ENCODE data around the gene VSTM4. TPM values are rescaled to one million over a fixed set of nuclear protein-coding genes. Genes with fewer than 3 reads are reported as not detected.
A peak's percentile ranks its signal among the peaks of the same experiment; 100 is the strongest.

The VSTM4 gene
- total and polyA plus RNA-seq, 9 donors = 35.5 to 59.5 (median 46.7) TPM

DNA sequence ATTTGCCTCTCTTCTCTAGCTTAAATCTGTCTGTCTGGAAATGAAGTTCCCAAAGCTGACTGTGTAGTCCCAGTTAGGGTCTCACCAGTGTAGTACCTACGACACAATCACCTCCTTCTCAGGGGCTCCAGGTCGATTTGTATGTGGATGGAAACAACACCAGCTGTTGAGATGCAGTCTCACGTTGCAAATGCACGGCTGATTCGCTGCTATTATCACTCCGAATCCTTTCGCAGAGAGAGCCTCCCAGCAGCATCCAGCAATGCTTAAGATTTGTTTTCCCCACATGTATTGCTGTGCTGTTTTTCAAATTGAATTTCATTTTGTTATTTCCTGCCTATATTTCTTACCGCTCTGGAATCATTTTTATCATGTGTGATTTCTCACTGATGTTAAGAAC is 16.3 kb downstream of the VSTM4 start:
- no peaks in the 10 kb centered on the region for H3K9me3 ChIP-seq (replicated peaks; ENCODE audit: control insufficient read depth, low read depth, low read length)
- peaks cover 16% of the 10 kb centered on the region for H3K4me1 ChIP-seq (ENCODE audit: control insufficient read depth, insufficient read depth, low read length)
- 15% methylated on average over 4 of the region's 8 CpGs for WGBS (ENCODE audit: insufficient coverage)
- no peaks in the 10 kb centered on the region for H3K27me3 ChIP-seq (ENCODE audit: control insufficient read depth, insufficient read depth, low read length)
- H3K36me3 ChIP-seq (ENCODE audit: control insufficient read depth, insufficient read depth, low read length) = peaks cover 37% of the 10 kb centered on the region
- H3K27ac ChIP-seq (ENCODE audit: low read length) = no peak overlapping the region
- H3K4me3 ChIP-seq (ENCODE audit: low read length) = no peak overlapping the region
- DNase-seq = no peak

DNA sequence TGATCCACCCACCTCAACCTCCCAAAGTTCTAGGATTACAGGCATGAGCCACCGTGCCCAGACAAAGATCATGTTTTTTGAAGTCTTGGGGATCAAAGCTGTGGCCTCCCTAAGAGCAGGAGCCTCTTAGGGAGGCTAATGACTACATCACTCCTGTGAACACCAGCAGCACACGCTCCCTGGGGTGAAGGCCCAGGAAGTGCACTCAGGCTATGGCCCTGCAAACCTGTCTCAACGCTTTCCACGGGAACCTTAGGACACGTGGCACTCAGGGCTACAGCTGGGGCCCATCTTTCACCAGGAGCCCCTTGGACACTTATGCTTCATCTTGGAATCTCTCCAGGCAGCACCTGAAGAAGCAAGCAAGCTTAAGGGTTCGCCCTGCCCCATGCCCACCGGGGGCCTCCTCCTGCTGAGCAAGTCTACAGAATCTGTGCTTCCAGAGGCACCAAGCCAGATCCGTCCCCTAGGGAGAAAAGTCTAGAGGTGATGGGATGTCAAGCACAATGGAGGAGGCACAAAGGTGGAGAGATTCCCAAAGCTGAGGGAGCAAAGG is 18.4 kb downstream of the VSTM4 start:
- Histone ChIP-seq H3K27ac (ENCODE audit: low read length) (no peak overlapping the region), H3K9me3 (replicated peaks; ENCODE audit: control insufficient read depth, low read depth, low read length) (no peaks in the 10 kb centered on the region), H3K27me3 (ENCODE audit: control insufficient read depth, insufficient read depth, low read length) (no peaks in the 10 kb centered on the region), H3K4me1 (ENCODE audit: control insufficient read depth, insufficient read depth, low read length) (peaks cover 17% of the 10 kb centered on the region), H3K36me3 (ENCODE audit: control insufficient read depth, insufficient read depth, low read length) (peaks cover 32% of the 10 kb centered on the region), H3K4me3 (ENCODE audit: low read length) (no peak overlapping the region)
- no peak for DNase-seq
- 92% methylated on average over 6 of the region's 8 CpGs for WGBS (ENCODE audit: insufficient coverage)

DNA sequence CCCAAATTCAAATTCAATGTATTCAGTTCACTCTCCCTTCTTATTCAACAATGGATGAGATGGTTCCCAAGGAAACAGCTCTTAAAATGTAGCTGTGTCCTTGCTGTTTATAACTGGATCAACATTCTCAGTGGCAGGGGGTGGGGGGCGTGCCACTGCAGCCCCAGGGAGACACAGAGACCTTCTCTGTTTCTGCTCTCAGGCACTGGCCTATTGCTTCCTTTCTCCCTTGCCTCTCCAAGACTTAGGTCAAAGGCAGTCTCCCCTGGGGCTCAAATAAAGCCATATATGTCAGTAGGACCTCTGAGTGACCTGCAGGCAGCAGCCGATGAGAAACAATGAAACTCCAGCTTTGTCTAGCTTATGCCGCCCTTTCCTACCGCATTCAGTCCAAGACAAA is 20.7 kb downstream of the VSTM4 start:
- no peaks in the 10 kb centered on the region for H3K9me3 ChIP-seq (replicated peaks; ENCODE audit: control insufficient read depth, low read depth, low read length)
- no peaks in the 10 kb centered on the region for H3K27me3 ChIP-seq (ENCODE audit: control insufficient read depth, insufficient read depth, low read length)
- H3K36me3 ChIP-seq (ENCODE audit: control insufficient read depth, insufficient read depth, low read length) = peaks cover 36% of the 10 kb centered on the region
- 38% methylated on average over 2 of the region's 4 CpGs for WGBS (ENCODE audit: insufficient coverage)
- H3K4me3 ChIP-seq (ENCODE audit: low read length) = no peak overlapping the region
- H3K4me1 ChIP-seq (ENCODE audit: control insufficient read depth, insufficient read depth, low read length) = peaks cover 40% of the 10 kb centered on the region
- peak; percentile 63 for DNase-seq
- no peak overlapping the region for H3K27ac ChIP-seq (ENCODE audit: low read length)

DNA sequence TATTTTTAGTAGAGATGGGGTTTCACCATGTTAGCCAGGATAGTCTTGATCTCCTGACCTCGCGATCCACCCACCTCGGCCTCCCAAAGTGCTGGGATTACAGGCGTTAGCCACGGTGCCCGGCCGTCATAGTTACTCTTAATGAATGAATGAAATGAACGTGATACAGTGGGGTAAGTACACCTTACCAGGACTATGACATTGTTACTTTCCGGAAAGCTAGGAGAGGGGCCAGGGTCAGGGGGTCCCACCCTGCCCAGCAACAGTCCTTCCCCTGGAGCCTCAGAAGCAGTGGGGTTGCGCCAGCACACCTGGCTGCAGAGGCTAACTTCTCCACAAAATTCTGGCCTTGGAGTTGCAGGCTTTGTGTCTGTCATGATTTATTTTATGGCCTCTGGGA is 21.4 kb downstream of the VSTM4 start:
- Histone ChIP-seq H3K36me3 (ENCODE audit: control insufficient read depth, insufficient read depth, low read length) (peaks cover 35% of the 10 kb centered on the region), H3K4me3 (ENCODE audit: low read length) (no peak overlapping the region), H3K9me3 (replicated peaks; ENCODE audit: control insufficient read depth, low read depth, low read length) (no peaks in the 10 kb centered on the region), H3K27me3 (ENCODE audit: control insufficient read depth, insufficient read depth, low read length) (no peaks in the 10 kb centered on the region), H3K27ac (ENCODE audit: low read length) (no peak overlapping the region), H3K4me1 (ENCODE audit: control insufficient read depth, insufficient read depth, low read length) (peaks cover 46% of the 10 kb centered on the region)
- WGBS (ENCODE audit: insufficient coverage) = 95% methylated on average over 8 of the region's 10 CpGs
- DNase-seq = no peak

DNA sequence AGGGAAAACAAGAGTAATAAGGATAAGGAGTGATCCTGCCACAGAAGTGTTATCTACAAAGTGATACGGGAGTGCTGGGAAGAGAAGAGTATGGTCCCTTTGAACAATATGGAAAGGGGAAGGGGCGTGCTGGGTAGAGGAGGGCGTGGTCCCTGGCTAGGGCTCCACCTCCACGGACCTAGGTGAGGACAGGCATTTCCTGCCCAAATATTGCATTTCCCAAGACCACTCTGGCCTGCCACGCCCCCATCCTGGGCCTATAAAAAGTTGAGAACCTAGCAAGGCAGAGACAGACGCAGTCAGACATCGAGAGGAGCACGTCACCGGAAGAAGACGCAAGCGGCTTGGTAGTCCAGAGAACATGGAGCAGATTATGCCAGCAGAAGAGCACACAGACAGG is 22.8 kb downstream of the VSTM4 start:
- WGBS (ENCODE audit: insufficient coverage) = 96% methylated on average over 7 of the region's 11 CpGs
- Histone ChIP-seq H3K4me1 (ENCODE audit: control insufficient read depth, insufficient read depth, low read length) (peaks cover 47% of the 10 kb centered on the region), H3K36me3 (ENCODE audit: control insufficient read depth, insufficient read depth, low read length) (peaks cover 22% of the 10 kb centered on the region), H3K27ac (ENCODE audit: low read length) (no peak overlapping the region), H3K27me3 (ENCODE audit: control insufficient read depth, insufficient read depth, low read length) (no peaks in the 10 kb centered on the region), H3K9me3 (replicated peaks; ENCODE audit: control insufficient read depth, low read depth, low read length) (peaks cover under 1% of the 10 kb centered on the region), H3K4me3 (ENCODE audit: low read length) (no peak overlapping the region)
- no peak for DNase-seq

DNA sequence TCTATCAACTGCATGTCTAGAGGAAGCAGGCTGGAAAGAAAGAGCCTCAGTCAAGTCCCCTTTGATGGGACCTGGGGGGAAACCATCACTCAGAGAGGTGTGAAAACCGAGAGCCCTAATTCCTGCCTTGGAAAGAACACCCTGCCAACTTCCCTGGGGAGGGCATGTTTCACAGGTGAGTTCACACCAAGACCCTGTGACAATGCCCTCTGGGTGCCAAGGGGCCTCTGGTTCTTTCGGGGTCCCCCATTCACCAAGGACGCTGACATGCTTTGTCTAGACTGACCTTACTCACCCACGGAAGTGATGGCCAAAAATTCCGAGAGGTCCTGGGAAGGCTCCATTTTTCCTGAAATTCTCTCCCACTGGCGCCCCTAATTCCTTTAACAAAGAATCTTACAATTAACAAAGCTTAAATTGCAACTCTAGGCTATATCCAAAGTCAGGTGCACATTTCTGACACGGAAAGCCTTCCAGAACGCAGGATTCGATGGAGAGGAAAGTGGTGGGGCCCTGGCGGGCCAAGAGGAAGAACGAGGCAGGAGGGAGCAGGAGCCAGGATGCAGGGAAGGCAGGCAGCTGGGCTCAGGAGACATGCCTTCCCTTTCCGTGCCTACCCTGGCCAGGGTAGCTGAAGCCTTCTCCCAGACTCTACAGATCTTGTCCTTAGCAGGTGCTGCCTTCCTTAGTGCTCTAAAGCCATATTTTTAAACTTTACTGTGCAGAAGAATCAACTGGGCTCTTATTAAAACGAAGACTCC is 23.7 kb downstream of the VSTM4 start:
- Histone ChIP-seq H3K27ac (ENCODE audit: low read length) (no peak overlapping the region), H3K36me3 (ENCODE audit: control insufficient read depth, insufficient read depth, low read length) (peaks cover 16% of the 10 kb centered on the region), H3K27me3 (ENCODE audit: control insufficient read depth, insufficient read depth, low read length) (no peaks in the 10 kb centered on the region), H3K4me1 (ENCODE audit: control insufficient read depth, insufficient read depth, low read length) (peaks cover 43% of the 10 kb centered on the region), H3K4me3 (ENCODE audit: low read length) (no peak overlapping the region), H3K9me3 (replicated peaks; ENCODE audit: control insufficient read depth, low read depth, low read length) (peaks cover 4% of the 10 kb centered on the region)
- 79% methylated on average over 11 of the region's 13 CpGs for WGBS (ENCODE audit: insufficient coverage)
- no peak for DNase-seq

DNA sequence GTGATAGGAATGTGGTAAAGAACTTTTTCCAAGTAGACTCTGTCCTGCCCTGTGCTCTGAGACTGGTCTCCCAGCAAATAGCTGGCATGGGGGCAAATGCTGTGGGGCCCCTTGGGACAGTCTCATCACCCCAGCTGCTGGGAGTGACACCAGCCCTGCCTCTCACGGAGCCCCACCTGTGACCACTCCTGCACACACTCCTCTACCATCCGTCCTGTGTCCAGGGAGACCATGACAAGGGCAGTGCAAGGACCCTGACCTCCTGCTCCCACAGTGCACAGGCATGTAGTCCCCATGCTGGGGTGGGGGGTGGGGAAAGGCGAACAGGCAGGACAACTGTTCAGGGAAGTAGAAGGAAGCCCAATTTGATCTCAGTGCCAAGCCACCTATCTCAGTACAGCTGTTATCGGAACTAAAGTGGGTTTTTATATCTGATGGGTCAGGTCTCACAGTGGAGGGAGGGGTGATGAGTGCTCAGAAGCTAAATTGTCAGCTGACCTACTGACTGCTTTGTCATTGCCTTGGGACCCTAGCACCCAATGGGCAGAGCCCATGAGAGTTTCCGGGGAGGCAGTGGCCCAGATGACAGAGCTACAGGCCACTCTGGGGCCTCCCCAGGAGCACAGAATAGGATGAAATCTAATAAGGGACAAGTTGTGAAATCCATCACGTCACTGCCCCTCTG is 24.5 kb downstream of the VSTM4 start:
- 81% methylated on average over 2 of the region's 6 CpGs for WGBS (ENCODE audit: insufficient coverage)
- peaks cover 43% of the 10 kb centered on the region for H3K4me1 ChIP-seq (ENCODE audit: control insufficient read depth, insufficient read depth, low read length)
- peak overlapping the region; percentile 67 for H3K27ac ChIP-seq (ENCODE audit: low read length)
- peaks cover 19% of the 10 kb centered on the region for H3K36me3 ChIP-seq (ENCODE audit: control insufficient read depth, insufficient read depth, low read length)
- no peak for DNase-seq
- H3K27me3 ChIP-seq (ENCODE audit: control insufficient read depth, insufficient read depth, low read length) = no peaks in the 10 kb centered on the region
- H3K4me3 ChIP-seq (ENCODE audit: low read length) = no peak overlapping the region
- peaks cover 5% of the 10 kb centered on the region for H3K9me3 ChIP-seq (replicated peaks; ENCODE audit: control insufficient read depth, low read depth, low read length)

DNA sequence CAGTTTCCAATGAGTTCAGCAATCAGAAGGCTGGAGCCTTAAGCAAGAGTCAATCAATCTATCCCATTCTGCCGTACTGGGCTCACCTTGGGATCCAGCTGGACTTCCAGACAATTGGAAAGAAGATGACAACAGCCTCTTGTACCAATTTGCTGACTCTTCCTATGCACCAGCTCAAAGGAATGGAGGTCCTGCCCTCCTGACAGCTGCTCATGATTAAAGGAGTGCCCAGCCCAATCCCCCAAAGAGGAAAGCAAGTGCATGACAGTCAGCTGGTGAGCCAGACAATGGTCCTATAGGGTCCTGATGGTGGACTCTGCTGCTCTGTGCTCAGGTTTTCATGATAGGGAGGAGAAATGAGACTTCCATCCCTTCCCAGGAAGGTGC is 25.1 kb downstream of the VSTM4 start:
- DNase-seq = peak; percentile 37
- peaks cover 5% of the 10 kb centered on the region for H3K9me3 ChIP-seq (replicated peaks; ENCODE audit: control insufficient read depth, low read depth, low read length)
- WGBS (ENCODE audit: insufficient coverage) = no CpG with 5 or more reads among the region's 1 CpG
- H3K36me3 ChIP-seq (ENCODE audit: control insufficient read depth, insufficient read depth, low read length) = peaks cover 15% of the 10 kb centered on the region
- H3K27me3 ChIP-seq (ENCODE audit: control insufficient read depth, insufficient read depth, low read length) = no peaks in the 10 kb centered on the region
- H3K27ac ChIP-seq (ENCODE audit: low read length) = peak overlapping the region; percentile 67
- no peak overlapping the region for H3K4me3 ChIP-seq (ENCODE audit: low read length)
- peaks cover 38% of the 10 kb centered on the region for H3K4me1 ChIP-seq (ENCODE audit: control insufficient read depth, insufficient read depth, low read length)

DNA sequence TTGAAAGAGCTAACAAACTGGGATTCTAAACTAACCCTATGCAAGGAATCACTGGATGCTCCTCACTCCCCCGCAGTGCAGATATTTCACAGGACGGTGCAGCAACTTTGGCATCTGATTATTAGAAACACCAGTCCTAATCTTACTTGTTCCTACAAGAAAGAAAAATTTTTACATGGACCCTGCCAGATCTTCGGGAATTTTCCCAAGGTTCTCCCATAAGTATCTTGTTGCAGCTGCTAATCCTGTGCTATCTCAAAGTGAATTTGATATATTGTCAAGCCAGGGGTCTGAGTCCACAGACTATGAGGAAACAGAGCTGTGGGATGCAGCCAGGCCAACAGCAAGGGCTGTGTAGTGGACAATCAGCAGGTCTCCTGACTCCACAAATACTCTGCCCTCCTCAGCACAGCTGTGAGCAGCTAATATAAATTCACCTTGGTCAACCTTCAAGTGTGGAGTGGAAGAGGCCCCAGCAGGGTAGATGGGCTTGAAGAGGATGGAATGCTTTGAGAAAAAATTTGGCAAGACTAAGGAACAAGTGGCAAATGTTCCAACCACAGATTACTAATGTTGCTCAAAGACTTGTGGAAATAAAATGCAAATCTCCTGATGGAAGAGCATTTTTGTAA is 25.6 kb downstream of the VSTM4 start:
- H3K9me3 ChIP-seq (replicated peaks; ENCODE audit: control insufficient read depth, low read depth, low read length) = peaks cover 5% of the 10 kb centered on the region
- peaks cover 17% of the 10 kb centered on the region for H3K36me3 ChIP-seq (ENCODE audit: control insufficient read depth, insufficient read depth, low read length)
- DNase-seq = peak; percentile 74
- H3K4me1 ChIP-seq (ENCODE audit: control insufficient read depth, insufficient read depth, low read length) = peaks cover 41% of the 10 kb centered on the region
- no peaks in the 10 kb centered on the region for H3K27me3 ChIP-seq (ENCODE audit: control insufficient read depth, insufficient read depth, low read length)
- H3K27ac ChIP-seq (ENCODE audit: low read length) = peak overlapping the region; percentile 67
- 19% methylated on average over 3 of the region's 3 CpGs for WGBS (ENCODE audit: insufficient coverage)
- H3K4me3 ChIP-seq (ENCODE audit: low read length) = no peak overlapping the region

DNA sequence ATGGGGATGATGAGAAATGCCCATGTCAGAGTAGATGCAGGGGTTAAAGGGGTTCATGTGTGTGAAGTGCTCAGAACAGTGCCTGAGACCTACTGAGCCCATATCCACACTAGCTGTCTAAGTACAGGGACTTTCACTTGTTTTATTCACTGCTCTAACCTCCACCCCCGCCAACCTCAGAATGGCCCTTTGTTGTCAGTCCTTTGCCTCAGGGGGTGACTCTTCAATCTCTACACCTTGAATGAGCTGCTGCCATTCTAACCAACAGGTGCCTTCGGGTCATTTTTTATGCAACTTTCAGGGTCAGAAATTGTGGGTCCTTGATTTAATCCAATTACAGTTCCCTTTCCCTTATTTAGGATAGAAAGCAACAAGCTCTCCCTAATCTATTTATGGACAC is 26.2 kb downstream of the VSTM4 start:
- Histone ChIP-seq H3K27ac (ENCODE audit: low read length) (no peak overlapping the region), H3K9me3 (replicated peaks; ENCODE audit: control insufficient read depth, low read depth, low read length) (peaks cover 5% of the 10 kb centered on the region), H3K36me3 (ENCODE audit: control insufficient read depth, insufficient read depth, low read length) (peaks cover 18% of the 10 kb centered on the region), H3K4me3 (ENCODE audit: low read length) (no peak overlapping the region), H3K27me3 (ENCODE audit: control insufficient read depth, insufficient read depth, low read length) (no peaks in the 10 kb centered on the region), H3K4me1 (ENCODE audit: control insufficient read depth, insufficient read depth, low read length) (peaks cover 43% of the 10 kb centered on the region)
- WGBS (ENCODE audit: insufficient coverage) = 100% methylated on average over 1 of the region's 2 CpGs
- DNase-seq = no peak
